RWPE2 (cell line): Measurements from ENCODE around the gene SMIM10L2A.

ENCODE experiments used
- ATAC-seq: fragments of 200-7000 bp; cut with Tn5 transposase; 3 replicates; pipeline ENCODE4 v1.9.1; 2021; ENCODE audit warnings: low read depth
- DNase-seq: peaks from one replicate; pipeline ENCODE4 v3.0.0-alpha.2; 2020; ENCODE audit warnings: low spot score
- H3K27ac ChIP-seq: fragments of 450-650 bp; 2 replicates; pipeline ENCODE4 v1.5.1; 2017; ENCODE audit warnings: mild to moderate bottlenecking; ENCODE audit not compliant: poor library complexity, severe bottlenecking
- H3K27me3 ChIP-seq: fragments of 250-450 bp; sonication (Bioruptor Pico); 2 replicates; pipeline ENCODE4 v1.5.1; 2021; ENCODE audit warnings: mild to moderate bottlenecking, moderate library complexity; ENCODE audit not compliant: insufficient read depth, poor library complexity, severe bottlenecking
- H3K36me3 ChIP-seq: fragments of 250-450 bp; sonication (Bioruptor Pico); 2 replicates; pipeline ENCODE4 v1.5.1; 2020; ENCODE audit warnings: low read depth, mild to moderate bottlenecking, moderate library complexity
- H3K4me1 ChIP-seq: fragments of 250-450 bp; sonication (Bioruptor Pico); 2 replicates; pipeline ENCODE4 v1.5.1; 2021; ENCODE audit warnings: mild to moderate bottlenecking, moderate library complexity; ENCODE audit not compliant: insufficient read depth, poor library complexity, severe bottlenecking
- H3K4me3 ChIP-seq: fragments of 250-450 bp; sonication (Bioruptor Pico); 2 replicates; pipeline ENCODE4 v1.5.1; 2021; ENCODE audit warnings: mild to moderate bottlenecking, moderate library complexity; ENCODE audit not compliant: severe bottlenecking
- H3K9me3 ChIP-seq: fragments of 250-450 bp; sonication (Bioruptor Pico); 2 replicates; pipeline ENCODE4 v1.5.1; 2021; ENCODE audit warnings: mild to moderate bottlenecking, moderate library complexity; ENCODE audit not compliant: severe bottlenecking
- CTCF ChIP-seq: fragments of 450-650 bp; IDR thresholded peaks from one replicate; pipeline ENCODE4 v1.5.1; 2017; ENCODE audit warnings: mild to moderate bottlenecking, moderate library complexity; ENCODE audit not compliant: poor library complexity, severe bottlenecking

SMIM10L2A gene

GRCh38 chrX:135435933-135436332 lies 14.2 kb downstream of the SMIM10L2A start:
- Histone ChIP-seq H3K27ac (no peak overlapping the region), H3K27me3 (no peaks in the 10 kb centered on the region), H3K4me3 (no peak overlapping the region), H3K9me3 (no peaks in the 10 kb centered on the region), H3K4me1 (no peaks in the 10 kb centered on the region), H3K36me3 (no peaks in the 10 kb centered on the region)
- DNase-seq (no peak), ATAC-seq (no peak)
- no peak for TF ChIP-seq CTCF

GRCh38 chrX:135436456-135436855 lies 14.7 kb downstream of the SMIM10L2A start:
- Histone ChIP-seq H3K4me1 (no peaks in the 10 kb centered on the region), H3K27ac (no peak overlapping the region)

GRCh38 chrX:135436966-135437866 lies 15.5 kb downstream of the SMIM10L2A start:
- Histone ChIP-seq H3K4me1 (no peaks in the 10 kb centered on the region), H3K36me3 (no peaks in the 10 kb centered on the region), H3K9me3 (no peaks in the 10 kb centered on the region), H3K27ac (no peak overlapping the region), H3K27me3 (no peaks in the 10 kb centered on the region), H3K4me3 (no peak overlapping the region)
- ATAC-seq (no peak), DNase-seq (no peak)
- no peak for TF ChIP-seq CTCF

More at GRCh38 chrX:135436456-135436855, 14.7 kb downstream of the SMIM10L2A start:
- Histone ChIP-seq H3K4me3 (no peak overlapping the region), H3K36me3 (no peaks in the 10 kb centered on the region), H3K27me3 (no peaks in the 10 kb centered on the region), H3K9me3 (no peaks in the 10 kb centered on the region)
- TF ChIP-seq CTCF = no peak
- DNase-seq (no peak), ATAC-seq (no peak)

GRCh38 chrX:135437867-135438733 lies 16.4 kb downstream of the SMIM10L2A start:
- no peak for TF ChIP-seq CTCF
- ATAC-seq (no peak), DNase-seq (no peak)
- H3K27me3 ChIP-seq = no peaks in the 10 kb centered on the region
- no peaks in the 10 kb centered on the region for H3K36me3 ChIP-seq
- no peak overlapping the region for H3K4me3 ChIP-seq
- no peak overlapping the region for H3K27ac ChIP-seq
- H3K4me1 ChIP-seq = no peaks in the 10 kb centered on the region
- H3K9me3 ChIP-seq = no peaks in the 10 kb centered on the region

- TF ChIP-seq CTCF = no peak
- H3K9me3 ChIP-seq = no peaks in the 10 kb centered on the region
These were observed 16.9 kb downstream of the SMIM10L2A start for GRCh38 chrX:135438734-135439043.

More at GRCh38 chrX:135438734-135439043, 16.9 kb downstream of the SMIM10L2A start:
- H3K27me3 ChIP-seq = no peaks in the 10 kb centered on the region
- ATAC-seq (no peak), DNase-seq (no peak)
- H3K36me3 ChIP-seq = no peaks in the 10 kb centered on the region
- H3K27ac ChIP-seq = no peak overlapping the region
- H3K4me3 ChIP-seq = no peak overlapping the region
- no peaks in the 10 kb centered on the region for H3K4me1 ChIP-seq
